HG03439 (cell line): Measurements from ENCODE around the gene COQ10A.

Experiments used
- ATAC-seq: cut with Tn5 transposase; IDR thresholded peaks from one replicate; pipeline ENCODE4 v1.9.1; 2021; ENCODE audit warnings: mild to moderate bottlenecking, moderate library complexity; ENCODE audit not compliant: unreplicated experiment

Gene COQ10A

GRCh38 chr12:56266693-56267442 lies at the start of gene COQ10A:
TSS of gene COQ10A (plus strand) at chr12:56266942. CDS start at chr12:56267119, 177 bp downstream.
- peak; percentile 81 for ATAC-seq

- no peak for ATAC-seq
Observed at GRCh38 chr12:56219840-56220239, 46.9 kb upstream of the COQ10A start.

DNA sequence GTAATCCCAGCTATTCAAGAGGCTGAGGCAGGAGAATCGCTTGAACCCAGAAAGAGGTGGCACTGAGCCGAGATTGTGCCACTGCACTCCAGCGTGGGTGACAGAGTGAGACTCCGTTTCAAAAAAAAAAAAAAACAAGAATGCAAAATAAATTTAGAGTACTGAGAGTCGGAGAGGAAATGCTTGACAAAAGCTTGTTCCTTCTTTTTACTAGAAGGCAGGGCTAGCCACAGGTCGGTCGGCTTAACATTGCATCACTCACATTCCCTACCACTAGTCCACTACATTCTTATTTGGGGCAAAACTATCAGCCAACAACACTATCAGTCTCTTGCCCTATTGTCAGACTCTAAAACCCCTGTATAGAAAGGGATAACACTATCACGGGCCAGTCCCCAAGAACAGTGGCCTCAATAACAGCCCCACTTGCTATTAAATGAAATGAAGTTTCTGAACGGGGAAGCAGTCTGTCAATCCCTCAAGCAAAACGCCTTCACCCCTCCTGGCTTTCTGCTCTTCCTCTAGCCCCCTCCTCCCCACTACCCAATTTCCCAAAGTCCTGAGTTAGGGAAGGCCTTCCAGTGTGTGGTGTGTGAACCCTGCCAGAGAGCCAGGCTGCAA lies 46.0 kb upstream of the COQ10A start:
- ATAC-seq = no peak

DNA sequence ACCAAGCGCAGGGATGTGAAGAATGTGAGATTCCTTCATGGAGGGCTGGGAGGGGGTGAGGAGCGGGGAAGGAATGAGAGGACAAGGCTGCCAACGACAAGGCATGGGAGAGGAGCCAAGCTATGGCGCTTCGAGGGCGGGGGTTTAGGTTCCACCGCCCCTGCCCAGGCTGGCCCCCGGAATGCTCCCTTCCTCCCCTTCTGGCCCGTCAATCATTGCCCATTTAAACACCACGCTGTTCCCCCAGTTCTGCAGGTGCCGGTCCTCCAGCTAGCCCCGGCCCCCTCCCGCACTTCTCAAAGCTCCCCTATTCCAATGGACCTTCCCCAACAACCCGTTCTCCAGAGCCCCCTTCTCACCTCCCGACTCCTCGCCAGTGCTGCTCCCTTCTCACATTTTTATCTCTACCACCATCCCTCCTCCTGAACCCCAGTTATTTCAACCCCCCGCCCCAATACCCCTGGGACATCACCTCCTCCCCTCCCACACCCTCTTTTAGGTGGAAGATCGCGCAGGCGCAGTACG lies 45.4 kb upstream of the COQ10A start:
- peak; percentile 23 for ATAC-seq

GRCh38 chr12:56221757-56222530 lies 44.8 kb upstream of the COQ10A start, which contains the start of gene RNF41:
TSS of gene RNF41 (minus strand) at chr12:56221922. CDS start at chr12:56214047, 7,875 bp downstream.
- peak; percentile 70 for ATAC-seq

GRCh38 chr12:56222531-56222895 lies 44.2 kb upstream of the COQ10A start:
- ATAC-seq = no peak

DNA sequence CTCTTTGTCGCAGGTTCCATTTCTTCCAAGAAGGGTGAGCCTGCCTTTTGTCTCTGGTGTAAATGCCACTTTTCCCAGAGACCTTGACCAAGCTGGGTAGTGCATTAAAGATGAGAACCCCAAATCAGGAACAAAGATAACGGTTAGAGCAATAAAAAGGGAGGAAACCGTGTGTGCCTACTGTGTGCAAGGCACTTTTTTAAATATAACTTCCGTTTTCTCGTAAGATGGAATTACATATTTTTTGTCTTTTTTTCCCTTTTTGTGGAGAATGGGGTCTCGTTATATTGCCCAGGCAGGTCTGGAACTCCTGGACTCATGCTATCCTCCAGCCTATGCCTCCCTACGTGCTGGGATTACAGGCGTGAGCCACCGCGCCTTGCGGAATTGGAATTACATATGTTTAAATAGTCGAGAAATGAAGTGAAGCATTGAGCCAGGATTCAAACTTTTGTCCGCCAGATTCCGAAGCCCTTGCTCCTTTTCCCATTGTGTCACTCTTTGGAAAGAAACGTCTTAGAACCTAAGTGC lies 43.1 kb upstream of the COQ10A start:
- no peak for ATAC-seq

DNA sequence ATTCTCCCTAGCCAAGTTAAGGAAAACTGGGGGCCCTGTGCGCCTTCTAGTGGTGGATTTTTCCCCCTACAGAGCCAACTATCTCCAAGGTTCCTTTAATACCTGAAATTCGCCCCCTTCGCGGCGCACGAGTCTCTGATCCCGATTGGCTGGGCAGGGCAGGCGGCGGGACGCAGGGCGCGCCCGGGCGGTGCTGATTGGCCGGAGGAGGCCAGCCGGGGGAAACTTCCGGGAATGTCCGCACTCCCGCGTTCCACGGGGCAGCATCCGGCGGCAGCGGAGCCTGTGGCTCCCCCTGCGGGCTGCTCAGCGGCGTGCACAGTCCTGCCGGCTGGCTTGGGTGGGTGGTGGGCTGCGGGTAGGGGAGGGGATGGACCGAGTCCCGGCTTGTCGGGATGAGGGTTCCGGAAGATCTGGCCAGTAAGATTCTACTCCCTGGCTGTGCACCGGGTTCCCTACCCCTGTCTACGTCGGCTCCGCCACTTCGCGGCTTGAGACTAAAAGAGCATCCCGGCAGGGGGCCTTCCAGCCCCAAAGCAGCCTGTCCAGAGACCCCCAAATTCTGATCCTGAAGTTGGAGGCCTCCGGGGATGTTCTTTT lies 42.5 kb upstream of the COQ10A start, which contains the start of gene NABP2:
Gene NABP2, plus strand, starts transcription at position 241 of the 600 bp plus-strand sequence. CDS start 515 bp downstream, outside the sequence.
- ATAC-seq = peak; percentile 66

GRCh38 chr12:56224954-56225353 lies 41.8 kb upstream of the COQ10A start:
- no peak for ATAC-seq

- no peak for ATAC-seq
Observed at GRCh38 chr12:56229082-56229481, 37.7 kb upstream of the COQ10A start.

- ATAC-seq = no peak
Observed at GRCh38 chr12:56229916-56230431, 36.8 kb upstream of the COQ10A start, which contains the start of gene SLC39A5. TSS of gene SLC39A5 (plus strand) at chr12:56230051. CDS start at chr12:56231275, 1,224 bp downstream.

DNA sequence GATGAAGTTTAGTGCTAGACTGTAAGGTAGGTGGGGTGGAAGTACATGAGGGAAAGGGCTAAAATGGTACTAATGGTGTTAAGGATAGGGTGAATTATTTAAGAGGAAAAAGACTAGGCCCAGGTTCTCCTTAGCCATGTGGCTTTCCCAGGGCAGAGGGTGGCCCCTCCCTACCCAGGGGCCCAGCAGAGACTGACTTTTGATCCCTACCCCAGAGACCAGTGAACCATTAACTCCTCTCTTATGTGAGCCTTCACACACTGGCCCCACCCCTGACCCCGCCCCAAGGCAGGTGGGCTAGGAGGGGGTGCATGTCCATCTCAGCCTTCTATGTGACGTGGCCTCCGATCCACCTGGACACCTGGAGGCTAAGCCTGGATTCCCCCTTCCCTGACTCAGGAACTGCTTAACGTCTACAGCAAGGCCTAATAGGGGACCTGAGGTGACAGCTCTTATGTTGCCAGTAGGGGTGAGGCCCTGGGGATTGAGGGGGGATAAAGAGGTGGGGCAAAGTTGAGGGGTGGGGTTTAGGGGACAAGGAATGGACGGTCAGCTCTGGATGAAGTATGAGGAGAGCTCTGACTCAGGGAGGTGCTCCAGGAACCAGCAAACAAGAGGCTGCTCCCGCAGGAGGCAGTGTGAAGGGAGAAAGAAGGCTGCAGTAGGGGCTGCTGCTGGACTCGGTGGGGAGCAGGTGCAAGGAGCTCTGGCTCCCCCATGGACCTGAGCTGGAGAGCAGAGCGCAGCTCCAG lies 36.1 kb upstream of the COQ10A start:
- no peak for ATAC-seq

DNA sequence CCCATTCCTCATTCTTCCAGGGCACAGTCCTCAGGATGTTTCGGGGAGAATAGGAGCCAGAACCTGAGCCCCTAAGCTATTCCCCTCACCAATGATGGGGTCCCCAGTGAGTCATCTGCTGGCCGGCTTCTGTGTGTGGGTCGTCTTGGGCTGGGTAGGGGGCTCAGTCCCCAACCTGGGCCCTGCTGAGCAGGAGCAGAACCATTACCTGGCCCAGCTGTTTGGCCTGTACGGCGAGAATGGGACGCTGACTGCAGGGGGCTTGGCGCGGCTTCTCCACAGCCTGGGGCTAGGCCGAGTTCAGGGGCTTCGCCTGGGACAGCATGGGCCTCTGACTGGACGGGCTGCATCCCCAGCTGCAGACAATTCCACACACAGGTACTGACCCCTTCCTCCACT lies 35.6 kb upstream of the COQ10A start:
- no peak for ATAC-seq

DNA sequence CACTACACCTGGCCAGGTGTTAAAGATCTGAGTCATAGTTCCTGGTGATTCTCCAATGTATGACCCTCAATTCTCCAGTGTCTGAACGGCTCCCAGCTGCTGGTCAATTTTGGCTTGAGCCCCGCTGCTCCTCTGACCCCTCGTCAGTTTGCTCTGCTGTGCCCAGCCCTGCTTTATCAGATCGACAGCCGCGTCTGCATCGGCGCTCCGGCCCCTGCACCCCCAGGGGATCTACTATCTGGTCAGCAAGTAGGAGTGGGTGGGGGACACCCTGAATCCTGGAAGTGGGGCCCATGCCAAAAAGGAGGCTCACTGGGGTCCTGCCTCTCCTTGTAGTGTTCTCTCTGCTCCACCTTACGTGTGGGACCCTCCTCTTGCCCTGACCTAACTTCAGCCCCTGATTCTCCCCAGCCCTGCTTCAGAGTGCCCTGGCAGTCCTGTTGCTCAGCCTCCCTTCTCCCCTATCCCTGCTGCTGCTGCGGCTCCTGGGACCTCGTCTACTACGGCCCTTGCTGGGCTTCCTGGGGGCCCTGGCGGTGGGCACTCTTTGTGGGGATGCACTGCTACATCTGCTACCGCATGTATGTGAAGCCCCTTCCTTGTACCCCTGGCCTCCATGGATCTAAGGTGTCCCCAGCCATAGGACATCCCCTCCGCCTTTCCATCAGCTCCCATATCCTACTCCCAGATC lies 31.9 kb upstream of the COQ10A start:
- no peak for ATAC-seq

DNA sequence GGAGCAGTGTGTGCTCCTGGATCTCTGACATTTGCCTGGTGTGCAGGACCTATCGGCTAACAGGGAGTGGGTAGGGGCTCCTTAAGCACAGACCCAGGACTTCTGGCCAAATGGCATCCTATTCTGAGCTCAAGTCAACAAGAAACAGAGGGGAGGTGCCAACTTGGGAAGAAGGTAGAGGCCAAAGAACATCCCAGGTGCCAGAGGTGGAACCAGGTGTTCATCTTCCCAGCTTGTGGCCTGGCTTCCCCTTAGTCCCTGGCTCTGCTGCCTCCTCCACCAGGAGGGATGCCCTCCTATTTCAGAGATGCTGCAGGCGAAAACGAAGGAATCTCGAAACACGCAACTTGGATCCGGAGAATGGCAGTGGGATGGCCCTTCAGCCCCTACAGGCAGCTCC lies 30.7 kb upstream of the COQ10A start:
- ATAC-seq = no peak

GRCh38 chr12:56236985-56237384 lies 29.8 kb upstream of the COQ10A start:
- no peak for ATAC-seq

GRCh38 chr12:56237552-56237951 lies 29.2 kb upstream of the COQ10A start:
- ATAC-seq = no peak

- ATAC-seq = no peak
Observed at GRCh38 chr12:56241424-56242303, 25.1 kb upstream of the COQ10A start.
